Amniotic stem cell (primary cell): ENCODE data around the gene SEMA3F.
"Not testable (repeated sequence)": the region's sequence is repeated elsewhere in the genome, so short reads cannot be mapped to it uniquely, and the experiment has no call there.

Source experiments
- DNase-seq: peaks from one replicate; lab custom pipeline; 2025; lab: John Stamatoyannopoulos, UW

SEMA3F gene

DNA sequence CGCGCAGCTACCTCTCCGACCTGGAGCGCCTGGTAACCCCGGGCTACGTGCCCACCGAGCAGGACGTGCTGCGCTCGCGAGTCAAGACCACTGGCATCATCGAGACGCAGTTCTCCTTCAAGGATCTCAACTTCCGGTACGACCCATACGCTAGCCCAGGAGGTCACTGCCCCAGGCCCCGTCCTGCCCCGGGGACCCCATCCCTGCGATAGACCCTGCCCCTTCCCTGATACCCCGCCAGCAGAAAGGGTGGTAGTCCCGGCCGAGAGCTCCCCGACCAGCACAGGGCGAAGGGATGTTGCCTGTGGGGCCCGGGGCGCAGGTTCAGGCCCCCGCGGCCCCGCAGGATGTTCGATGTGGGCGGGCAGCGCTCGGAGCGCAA, 38.6 kb downstream of the SEMA3F start:
- no peak for DNase-seq

DNA sequence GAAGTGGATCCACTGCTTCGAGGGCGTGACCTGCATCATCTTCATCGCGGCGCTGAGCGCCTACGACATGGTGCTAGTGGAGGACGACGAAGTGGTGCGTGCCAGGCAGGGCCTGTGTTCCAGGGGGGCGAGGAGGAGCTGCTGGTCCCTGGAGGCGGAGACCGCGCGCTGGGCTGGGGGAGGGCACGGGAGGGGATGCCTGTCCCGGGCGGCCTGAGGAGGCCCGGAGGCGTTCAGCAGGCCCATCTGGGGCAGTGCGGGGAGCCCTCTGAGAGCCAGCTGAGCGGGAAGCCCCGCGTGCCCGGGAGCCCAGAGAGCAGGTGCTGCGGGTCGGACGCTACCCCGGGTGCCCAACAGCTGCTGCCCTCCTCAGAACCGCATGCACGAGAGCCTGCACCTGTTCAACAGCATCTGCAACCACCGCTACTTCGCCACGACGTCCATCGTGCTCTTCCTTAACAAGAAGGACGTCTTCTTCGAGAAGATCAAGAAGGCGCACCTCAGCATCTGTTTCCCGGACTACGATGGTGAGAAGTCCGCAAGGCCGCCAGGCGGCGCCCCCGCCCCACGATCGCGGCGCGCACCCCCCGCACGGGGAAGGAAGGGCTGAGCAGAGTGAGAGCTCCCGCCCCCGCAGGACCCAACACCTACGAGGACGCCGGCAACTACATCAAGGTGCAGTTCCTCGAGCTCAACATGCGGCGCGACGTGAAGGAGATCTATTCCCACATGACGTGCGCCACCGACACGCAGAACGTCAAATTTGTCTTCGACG, 39.2 kb downstream of the SEMA3F start:
- no peak for DNase-seq

DNA sequence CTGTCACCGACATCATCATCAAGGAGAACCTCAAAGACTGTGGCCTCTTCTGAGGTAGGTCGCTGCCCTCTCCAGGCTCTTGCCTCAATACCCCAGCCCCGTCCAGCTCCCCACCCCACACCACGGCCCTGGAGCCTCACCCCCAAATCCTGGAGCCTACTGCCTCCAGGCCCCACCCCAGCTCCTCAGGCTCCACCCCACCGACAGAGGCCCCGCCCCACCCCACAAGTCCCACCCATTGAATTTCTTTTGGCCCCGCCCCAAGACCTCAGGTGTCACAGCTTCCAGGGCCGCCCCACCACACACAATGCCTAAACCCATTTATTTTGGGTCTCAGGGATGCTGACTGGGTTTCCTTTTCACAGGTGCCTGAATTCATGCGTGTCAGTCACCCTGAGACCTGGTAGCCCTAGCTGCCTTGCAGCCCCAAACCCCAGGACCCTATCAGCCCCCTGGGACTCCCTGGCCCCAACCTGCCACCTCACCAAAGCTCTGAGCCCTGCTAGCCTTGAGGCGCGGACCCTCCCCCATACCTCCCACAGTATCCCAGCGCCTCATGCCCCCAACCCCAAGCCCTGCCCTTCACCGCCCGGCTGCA, 39.9 kb downstream of the SEMA3F start:
- DNase-seq, result no peak

GRCh38 chr3:50195501-50196252, 40.6 kb downstream of the SEMA3F start:
- no peak for DNase-seq

GRCh38 chr3:50196253-50196801, 41.2 kb downstream of the SEMA3F start:
- DNase-seq, result no peak

GRCh38 chr3:50201573-50202315, 46.6 kb downstream of the SEMA3F start:
- no peak for DNase-seq

DNA sequence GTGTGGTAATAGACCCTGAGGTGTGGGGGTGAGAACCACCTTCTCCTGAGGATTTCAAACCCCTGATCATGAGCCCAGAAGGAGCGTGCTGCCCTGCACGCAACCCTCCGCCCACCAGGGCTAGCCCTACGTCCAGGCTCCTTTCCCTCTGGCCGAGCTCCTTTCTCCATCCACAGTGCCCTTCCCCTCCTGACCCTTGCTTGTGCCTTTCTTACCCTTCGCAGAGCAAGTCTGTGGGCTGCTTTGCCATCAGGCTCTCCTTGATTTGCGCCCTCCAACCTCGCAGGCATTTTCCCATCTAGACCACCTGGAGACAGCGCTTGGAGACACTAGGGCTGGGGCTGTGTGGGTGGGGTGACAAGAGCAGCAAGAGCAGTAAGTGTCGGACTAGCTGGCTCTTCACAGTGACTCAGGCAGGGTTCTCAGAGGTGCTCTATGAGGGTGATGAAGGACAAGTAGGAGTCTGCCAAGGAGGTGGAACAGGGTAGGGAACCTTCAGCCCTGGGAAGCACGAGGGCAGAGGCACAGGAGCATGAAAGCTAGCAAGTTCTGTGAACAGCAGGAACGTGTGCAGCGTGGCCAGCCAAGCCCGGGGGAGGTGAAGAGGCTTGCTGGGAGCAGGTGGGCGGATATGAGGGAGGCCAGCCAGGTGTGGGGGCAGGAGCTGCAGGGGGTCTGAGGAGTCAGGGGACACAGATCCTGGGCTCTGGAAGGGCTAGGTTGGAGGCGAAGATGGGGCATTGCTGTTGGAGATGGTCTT, 47.4 kb downstream of the SEMA3F start:
- DNase-seq, result no peak

DNA sequence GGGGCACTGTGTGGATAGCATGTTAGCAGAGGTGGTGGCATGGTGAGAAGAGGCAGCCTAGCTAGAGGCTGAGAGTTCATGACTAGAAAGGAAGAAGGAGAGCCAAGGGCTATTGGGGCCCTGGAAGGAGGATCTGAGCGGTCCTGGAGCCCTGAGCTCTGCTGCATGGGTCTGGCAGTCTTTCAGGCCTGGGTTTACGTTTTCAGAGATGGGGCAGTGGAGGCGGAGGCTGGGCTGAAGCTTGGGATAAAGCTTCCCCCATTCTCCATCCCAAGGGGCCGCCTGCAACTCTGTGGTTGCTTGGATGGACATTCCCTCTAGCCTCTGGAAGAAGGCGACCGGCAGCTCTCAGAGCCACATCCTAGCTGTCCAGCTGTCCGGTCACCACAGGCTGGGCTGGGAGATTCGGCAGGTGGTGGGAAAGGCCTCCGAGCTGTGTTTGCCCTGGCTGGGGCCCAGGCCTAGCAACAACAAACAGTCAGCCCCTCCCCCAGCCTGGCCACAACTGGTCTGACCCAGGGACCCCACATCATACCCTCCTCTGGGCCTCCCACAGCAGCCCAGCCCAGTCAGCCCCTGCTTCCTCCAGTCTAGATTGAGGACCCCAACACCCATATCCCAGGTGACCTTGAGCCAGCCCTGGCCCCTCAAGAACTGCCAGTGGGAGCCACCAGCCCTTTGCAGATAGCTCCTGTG, 48.1 kb downstream of the SEMA3F start:
- no peak for DNase-seq

- DNase-seq, result no peak
Measured at GRCh38 chr3:50203809-50204803, 49.0 kb downstream of the SEMA3F start.

DNA sequence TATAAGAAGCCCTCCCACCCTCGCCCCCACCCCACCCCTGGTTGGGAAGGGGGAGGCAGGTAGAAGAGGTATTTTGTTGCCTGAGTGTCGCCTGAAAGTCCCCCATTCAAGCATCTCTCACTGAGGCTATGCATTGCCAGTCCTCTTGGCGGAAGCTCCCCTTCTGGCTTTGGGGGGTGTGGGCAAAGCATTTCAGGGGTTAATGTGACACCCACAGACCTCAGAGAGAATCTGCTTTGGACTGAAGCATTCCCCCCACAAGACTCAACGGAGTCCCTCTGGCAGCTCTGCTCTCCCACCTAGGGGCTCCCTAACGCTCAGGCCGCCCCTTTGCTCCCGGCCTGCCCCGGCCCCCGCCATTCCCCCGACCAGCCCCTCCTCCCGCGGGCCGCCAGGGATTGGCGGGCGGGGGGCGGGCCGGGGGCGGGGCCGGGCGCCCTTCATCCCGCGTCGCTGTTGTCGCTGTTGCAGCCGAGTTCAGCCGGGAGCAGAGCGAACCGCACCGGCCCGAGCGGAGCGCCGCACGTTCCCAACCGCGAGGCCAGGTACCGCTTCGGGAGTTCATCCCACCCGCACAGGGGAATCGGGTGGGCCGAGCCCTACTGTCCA, 49.8 kb downstream of the SEMA3F start, which contains the start of gene SLC38A3:
Gene SLC38A3, plus strand, starts transcription at position 468 of the 609 bp plus-strand sequence. CDS start 8,929 bp downstream, outside the sequence.
- no peak for DNase-seq

- no peak for DNase-seq
Measured at GRCh38 chr3:50205413-50206276, 50.5 kb downstream of the SEMA3F start.

DNA sequence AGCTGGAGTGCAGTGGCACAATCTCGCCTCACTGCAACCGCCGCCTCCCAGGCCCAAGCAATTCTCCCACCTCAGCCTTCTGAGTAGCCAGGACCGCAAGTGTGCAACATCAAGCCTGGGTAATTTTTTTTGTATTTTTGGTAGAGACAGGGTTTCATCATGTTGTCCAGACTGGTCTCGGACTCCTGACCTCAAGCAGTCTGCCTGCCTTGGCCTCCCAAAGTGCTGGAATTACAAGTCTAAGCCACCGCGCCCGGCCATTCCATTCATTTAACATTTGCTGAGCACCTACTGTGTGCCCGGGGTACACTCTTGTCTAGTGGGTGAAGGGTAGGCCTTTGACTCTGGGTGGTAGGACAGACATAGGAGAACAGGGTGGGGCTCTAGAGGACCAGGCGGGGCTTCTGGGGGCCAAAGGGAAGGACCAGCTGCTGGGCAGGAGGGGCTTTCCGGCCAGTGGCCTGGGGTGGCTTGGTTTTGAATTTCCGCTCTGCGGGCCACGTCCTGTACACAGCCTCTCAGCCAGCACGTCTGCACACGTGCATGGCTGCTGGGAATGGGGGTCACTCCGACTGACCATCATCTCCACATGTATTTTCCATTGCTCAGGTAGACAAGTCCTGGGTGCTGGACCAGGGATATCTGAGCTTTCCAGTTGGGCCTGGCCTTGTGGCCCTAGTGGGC, 52.4 kb downstream of the SEMA3F start:
- DNase-seq, result no peak

- no peak for DNase-seq
Measured at GRCh38 chr3:50208677-50209344, 53.7 kb downstream of the SEMA3F start.

- no peak for DNase-seq
Measured at GRCh38 chr3:50210176-50210509, 55.0 kb downstream of the SEMA3F start.

DNA sequence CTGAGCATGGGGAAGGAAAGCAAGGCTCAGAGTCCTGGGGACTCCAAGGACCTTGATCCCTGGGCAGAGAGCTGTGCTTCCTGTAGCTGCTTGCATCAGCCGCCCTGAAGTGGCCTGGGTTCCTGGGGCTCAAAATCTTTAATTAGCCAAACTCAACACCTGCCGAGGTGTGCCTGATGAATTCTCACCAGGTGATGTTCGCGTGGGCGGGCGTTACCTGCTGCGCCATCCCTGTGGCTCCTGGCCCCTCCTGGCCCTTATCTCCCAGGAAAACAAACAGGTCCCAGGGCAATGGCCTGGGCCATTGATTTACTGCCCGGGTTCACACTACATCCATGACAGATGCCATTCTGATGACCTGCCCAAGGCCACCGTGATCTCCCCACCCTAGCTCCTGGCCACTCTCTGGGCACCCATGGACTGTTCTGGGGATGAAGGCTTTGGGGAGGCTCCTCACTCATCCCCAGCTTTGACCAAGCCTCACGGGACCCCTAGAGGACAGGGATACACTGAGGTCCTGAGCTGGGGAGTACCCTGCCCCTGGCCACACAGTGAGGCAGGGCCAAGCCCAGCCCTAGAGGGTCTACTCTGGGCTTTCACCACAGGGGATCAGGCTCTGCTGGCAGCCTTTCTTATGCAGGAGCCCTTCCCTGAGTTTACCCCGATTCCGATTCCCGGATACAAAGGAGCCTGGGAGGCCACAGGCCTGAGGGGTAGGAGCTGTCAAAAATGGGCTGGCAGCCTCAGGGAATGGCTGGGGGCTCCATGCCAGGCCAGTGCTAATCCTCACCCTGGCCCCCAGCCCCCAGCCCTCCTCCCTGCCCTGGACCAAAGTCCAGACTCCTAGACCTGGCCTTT, 55.6 kb downstream of the SEMA3F start:
- DNase-seq, result no peak

GRCh38 chr3:50211368-50211717, 56.2 kb downstream of the SEMA3F start:
- not testable (repeated sequence) for DNase-seq
